Trophoblast cell (in vitro differentiated cells and primary cell): ENCODE data around the gene UGT1A10.

Experiments used
- DNase-seq, 2 donors: peaks; one replicate each; pipeline ENCODE4 v3.0.0-alpha.2; 2016
- H2AFZ ChIP-seq: 2 replicates; pipeline ENCODE4 v1.6.1; 2013; ENCODE audit warnings: low read length, moderate library complexity, mild to moderate bottlenecking; ENCODE audit not compliant: insufficient read depth, poor library complexity
- H2AK5ac ChIP-seq: 2 replicates; pipeline ENCODE4 v1.6.1; 2013; ENCODE audit warnings: mild to moderate bottlenecking, low read length
- H2BK120ac ChIP-seq: 2 replicates; pipeline ENCODE4 v1.6.1; 2013; ENCODE audit warnings: low read length, mild to moderate bottlenecking, moderate library complexity; ENCODE audit not compliant: insufficient read depth, poor library complexity
- H2BK12ac ChIP-seq: 2 replicates; pipeline ENCODE4 v1.6.1; 2013; ENCODE audit warnings: mild to moderate bottlenecking, low read length, moderate library complexity
- H2BK5ac ChIP-seq: 2 replicates; pipeline ENCODE4 v1.6.1; 2013; ENCODE audit warnings: low read length, low read depth, moderate library complexity, mild to moderate bottlenecking; ENCODE audit not compliant: poor library complexity
- H3K14ac ChIP-seq: 2 replicates; pipeline ENCODE4 v1.6.1; 2013; ENCODE audit warnings: mild to moderate bottlenecking, low read length
- H3K18ac ChIP-seq: 2 replicates; pipeline ENCODE4 v1.6.1; 2013; ENCODE audit warnings: mild to moderate bottlenecking, low read length
- H3K23ac ChIP-seq: 2 replicates; pipeline ENCODE4 v1.6.1; 2013; ENCODE audit warnings: low read length
- H3K27ac ChIP-seq: 2 replicates; pipeline ENCODE4 v1.5.1; 2013; ENCODE audit warnings: low read depth, mild to moderate bottlenecking, inconsistent platforms, low read length, moderate library complexity
- H3K27me3 ChIP-seq: 2 replicates; pipeline ENCODE4 v1.6.1; 2013; ENCODE audit warnings: inconsistent platforms, mild to moderate bottlenecking, low read length, moderate library complexity; ENCODE audit not compliant: insufficient read depth
- H3K36me3 ChIP-seq, 2 experiments: 1 replicate in 1 of 2; 2 replicates in 1 of 2; pipeline ENCODE4 v1.6.1; 2013; ENCODE audit warnings: low read length in 2 of 2, mild to moderate bottlenecking in 2 of 2, moderate library complexity in 1 of 2; ENCODE audit not compliant: insufficient read depth in 2 of 2, control insufficient read depth in 1 of 2
- H3K4ac ChIP-seq: 2 replicates; pipeline ENCODE4 v1.6.1; 2013; ENCODE audit warnings: low read depth, mild to moderate bottlenecking, low read length, moderate library complexity
- H3K4me1 ChIP-seq, 2 experiments: 1 replicate in 1 of 2; 2 replicates in 1 of 2; pipeline ENCODE4 v1.6.1; 2013; ENCODE audit warnings: low read length in 2 of 2, mild to moderate bottlenecking in 2 of 2, moderate library complexity in 1 of 2; ENCODE audit not compliant: insufficient read depth in 2 of 2, control insufficient read depth in 1 of 2
- H3K4me2 ChIP-seq: 2 replicates; pipeline ENCODE4 v1.6.1; 2013; ENCODE audit warnings: inconsistent platforms, mild to moderate bottlenecking, low read length, moderate library complexity
- H3K4me3 ChIP-seq: 2 replicates; pipeline ENCODE4 v1.5.1; 2013; ENCODE audit warnings: mild to moderate bottlenecking, low read depth, low read length, inconsistent platforms
- H3K79me1 ChIP-seq: one replicate; pipeline ENCODE4 v1.6.1; 2013; ENCODE audit warnings: low read length
- H3K79me2 ChIP-seq: 2 replicates; pipeline ENCODE4 v1.6.1; 2013; ENCODE audit warnings: low read length, mild to moderate bottlenecking; ENCODE audit not compliant: control insufficient read depth, insufficient read depth, poor library complexity
- H3K9ac ChIP-seq: 2 replicates; pipeline ENCODE4 v1.6.1; 2013; ENCODE audit warnings: mild to moderate bottlenecking, low read length
- H3K9me3 ChIP-seq: 2 replicates; pipeline ENCODE4 v1.6.1; 2013; ENCODE audit warnings: low read depth, mild to moderate bottlenecking, control low read depth, inconsistent platforms, low read length; ENCODE audit not compliant: insufficient read depth
- H4K12ac ChIP-seq: 2 replicates; pipeline ENCODE4 v1.6.1; 2013; ENCODE audit warnings: low read depth, mild to moderate bottlenecking, low read length, moderate library complexity
- H4K8ac ChIP-seq: 2 replicates; pipeline ENCODE4 v1.6.1; 2013; ENCODE audit warnings: low read depth, mild to moderate bottlenecking, low read length, moderate library complexity
- H4K91ac ChIP-seq: one replicate; pipeline ENCODE4 v1.6.1; 2013; ENCODE audit warnings: low read depth, mild to moderate bottlenecking, low read length, moderate library complexity
- WGBS: extraction: QIAGEN DNeasy Blood & Tissue Kit; methylation state at CpG from one replicate; pipeline ENCODE4 v1.1.7; 2013; ENCODE audit warnings: missing lambda C conversion rate; ENCODE audit not compliant: insufficient read length, insufficient coverage; ENCODE audit errors: extremely low coverage; 5-methylcytosine and 5-hydroxymethylcytosine counted together

UGT1A10 gene

DNA sequence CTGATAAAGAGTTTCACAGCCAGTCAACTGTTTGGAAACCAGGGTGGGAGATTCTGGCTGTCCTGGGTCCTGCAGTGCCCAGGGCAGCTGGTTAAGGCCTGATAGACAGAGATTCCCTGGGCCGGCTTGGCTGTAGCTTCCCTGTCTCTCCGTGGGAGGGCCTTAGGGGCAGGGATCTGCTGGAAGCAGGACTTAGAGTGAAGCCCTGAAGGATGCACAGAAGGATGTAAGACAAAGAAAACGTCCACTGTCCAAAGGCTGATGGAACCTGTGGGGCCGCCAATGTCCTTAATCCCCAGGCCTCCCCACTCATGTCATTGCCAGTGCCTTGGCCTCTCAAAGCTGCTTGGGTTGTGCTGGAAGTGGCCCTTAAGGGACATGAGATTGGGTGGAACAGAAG lies 174.8 kb downstream of the UGT1A10 start:
- WGBS = no CpG with 5 or more reads among the region's 4 CpGs
- H3K23ac ChIP-seq = no peak overlapping the region
- H3K18ac ChIP-seq = no peak overlapping the region
- no peak for DNase-seq
- no peak overlapping the region for H4K91ac ChIP-seq
- H3K9me3 ChIP-seq = peaks cover 12% of the 10 kb centered on the region
- no peaks in the 10 kb centered on the region for H3K4me1 ChIP-seq
- no peak overlapping the region for H4K8ac ChIP-seq
- no peak overlapping the region for H2BK120ac ChIP-seq
- no peak overlapping the region for H3K4me2 ChIP-seq
- no peak overlapping the region for H3K4ac ChIP-seq
- H2BK5ac ChIP-seq = no peak overlapping the region
- no peak overlapping the region for H2AK5ac ChIP-seq
- no peak overlapping the region for H3K9ac ChIP-seq
- no peaks in the 10 kb centered on the region for H3K27me3 ChIP-seq
- H3K14ac ChIP-seq = no peak overlapping the region
- no peak overlapping the region for H2AFZ ChIP-seq
- no peak overlapping the region for H3K27ac ChIP-seq
- H3K79me2 ChIP-seq = no peaks in the 10 kb centered on the region
- H4K12ac ChIP-seq = no peak overlapping the region
- no peaks in the 10 kb centered on the region for H3K36me3 ChIP-seq
- H2BK12ac ChIP-seq = no peak overlapping the region
- H3K79me1 ChIP-seq = no peaks in the 10 kb centered on the region
- H3K4me3 ChIP-seq = no peak overlapping the region

DNA sequence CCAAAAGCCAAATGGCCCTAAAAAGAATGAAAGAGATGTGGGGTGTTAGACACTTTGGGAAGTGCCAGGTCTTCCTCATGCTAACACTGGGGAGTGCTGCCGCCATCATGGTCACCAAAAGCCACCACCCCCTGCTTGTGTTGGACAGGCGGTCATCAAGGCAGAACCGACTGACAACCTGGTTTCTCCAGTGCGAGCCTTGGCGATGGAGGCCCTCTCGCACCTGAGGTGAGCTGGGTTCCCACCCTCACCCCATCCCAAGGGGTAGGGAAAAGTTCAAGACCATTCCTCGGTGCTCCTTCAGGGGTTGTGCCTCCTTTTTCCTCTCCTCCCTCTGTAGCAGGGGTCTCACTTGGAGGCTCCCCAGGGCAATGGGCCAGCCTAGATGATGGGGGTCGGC lies 175.5 kb downstream of the UGT1A10 start:
- Histone ChIP-seq H3K27me3 (no peaks in the 10 kb centered on the region), H3K79me1 (no peaks in the 10 kb centered on the region), H2BK5ac (no peak overlapping the region), H4K91ac (no peak overlapping the region), H3K9ac (no peak overlapping the region), H2AK5ac (no peak overlapping the region), H2AFZ (no peak overlapping the region), H3K9me3 (peaks cover 14% of the 10 kb centered on the region), H4K8ac (no peak overlapping the region), H3K79me2 (no peaks in the 10 kb centered on the region), H3K18ac (no peak overlapping the region), H2BK12ac (no peak overlapping the region), H3K4ac (no peak overlapping the region), H3K27ac (no peak overlapping the region), H4K12ac (no peak overlapping the region), H3K23ac (no peak overlapping the region), H3K14ac (no peak overlapping the region), H3K4me2 (no peak overlapping the region), H3K36me3 (no peaks in the 10 kb centered on the region), H2BK120ac (no peak overlapping the region), H3K4me1 (no peaks in the 10 kb centered on the region), H3K4me3 (no peak overlapping the region)
- no CpG with 5 or more reads among the region's 8 CpGs for WGBS
- no peak for DNase-seq

DNA sequence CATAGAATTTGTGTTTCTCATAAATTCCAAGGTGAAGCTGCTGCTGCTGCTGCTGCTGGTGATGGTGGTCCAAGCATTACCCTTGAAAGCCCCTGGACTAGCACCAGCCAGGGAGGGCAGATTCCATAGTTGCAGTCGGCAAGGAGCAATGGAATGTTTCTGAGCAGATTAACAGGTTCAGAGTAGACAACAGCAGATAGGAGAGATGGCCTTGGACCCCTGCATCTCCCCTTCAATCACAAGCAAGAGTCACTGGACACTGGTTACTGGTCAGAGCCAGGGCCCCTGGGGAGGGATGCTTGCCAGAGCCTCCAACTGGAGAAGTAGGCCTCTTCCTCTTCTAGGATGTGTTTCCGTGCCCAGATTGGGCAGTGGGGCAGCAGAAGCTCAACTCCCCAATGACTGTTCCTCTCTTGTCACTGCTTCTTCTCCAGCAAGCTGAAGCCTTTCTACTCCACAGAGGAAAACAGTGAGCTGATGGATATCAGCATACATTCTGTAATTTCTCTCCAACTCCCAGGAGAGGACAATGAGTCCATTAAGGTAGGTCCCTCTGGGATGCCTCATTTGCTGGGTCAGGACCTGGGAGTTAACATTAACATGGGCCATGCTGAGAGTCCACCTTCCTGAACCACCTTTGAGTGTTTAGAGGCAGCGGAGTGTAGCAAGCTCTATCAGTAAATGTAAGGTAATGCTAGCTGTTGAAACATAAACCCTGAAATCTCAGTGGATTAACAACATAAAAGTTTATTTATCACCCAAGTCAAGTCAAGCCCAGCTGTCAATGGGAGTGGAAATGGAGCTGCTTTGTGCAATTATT lies 177.2 kb downstream of the UGT1A10 start:
- DNase-seq = no peak
- H3K4ac ChIP-seq = no peak overlapping the region
- no peaks in the 10 kb centered on the region for H3K79me2 ChIP-seq
- no peak overlapping the region for H3K9ac ChIP-seq
- no peak overlapping the region for H3K18ac ChIP-seq
- no peak overlapping the region for H2BK12ac ChIP-seq
- H3K36me3 ChIP-seq = no peaks in the 10 kb centered on the region
- WGBS = no CpG with 5 or more reads among the region's 3 CpGs
- no peak overlapping the region for H3K14ac ChIP-seq
- H3K27ac ChIP-seq = no peak overlapping the region
- no peak overlapping the region for H3K4me2 ChIP-seq
- H3K9me3 ChIP-seq = peaks cover 10% of the 10 kb centered on the region
- no peak overlapping the region for H3K23ac ChIP-seq
- H2BK5ac ChIP-seq = no peak overlapping the region
- H2AK5ac ChIP-seq = no peak overlapping the region
- H3K4me1 ChIP-seq = no peaks in the 10 kb centered on the region
- no peak overlapping the region for H4K91ac ChIP-seq
- no peak overlapping the region for H3K4me3 ChIP-seq
- no peaks in the 10 kb centered on the region for H3K27me3 ChIP-seq
- H3K79me1 ChIP-seq = no peaks in the 10 kb centered on the region
- H4K12ac ChIP-seq = no peak overlapping the region
- H2AFZ ChIP-seq = no peak overlapping the region
- no peak overlapping the region for H4K8ac ChIP-seq
- no peak overlapping the region for H2BK120ac ChIP-seq

DNA sequence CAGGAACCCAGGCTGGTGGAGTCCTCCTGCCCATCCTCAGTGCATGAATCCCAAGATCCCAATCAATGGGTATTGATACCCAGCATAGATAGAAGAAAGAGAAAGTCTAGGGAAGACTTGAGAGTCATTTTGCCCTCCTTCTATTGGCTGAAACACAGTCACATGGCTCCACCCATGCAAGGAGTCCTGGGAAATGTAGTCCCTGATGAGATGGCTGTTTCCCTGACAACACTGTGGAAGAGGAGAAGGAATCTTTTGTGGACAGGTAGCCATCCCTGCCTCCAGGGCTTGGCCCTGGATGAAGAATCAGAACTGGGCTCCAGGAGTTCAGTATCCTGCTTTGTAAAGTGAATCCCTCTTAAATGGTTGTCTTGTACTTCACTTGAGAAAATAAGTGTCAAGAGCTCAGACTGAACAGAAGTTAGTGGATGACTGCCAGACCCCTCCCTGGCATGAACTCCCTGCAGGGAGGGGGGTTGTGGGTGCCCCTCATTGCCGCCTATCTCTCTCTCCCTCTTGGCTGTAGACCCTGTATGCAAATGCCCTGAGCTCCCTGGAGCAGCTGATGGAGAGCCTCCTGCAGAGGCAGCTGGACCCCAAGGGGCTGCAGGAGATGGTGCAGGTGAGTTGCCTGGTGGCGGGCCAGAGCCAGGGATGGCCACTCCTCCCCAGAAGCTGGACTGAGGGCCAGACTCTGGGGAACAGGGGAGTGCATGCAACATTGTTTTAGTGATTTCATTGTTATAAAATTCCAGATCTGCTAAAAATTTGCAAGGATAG lies 178.0 kb downstream of the UGT1A10 start:
- Histone ChIP-seq H2BK5ac (no peak overlapping the region), H3K4me2 (no peak overlapping the region), H3K18ac (no peak overlapping the region), H2BK120ac (no peak overlapping the region), H3K4ac (no peak overlapping the region), H3K36me3 (no peaks in the 10 kb centered on the region), H4K8ac (no peak overlapping the region), H3K9ac (no peak overlapping the region), H2BK12ac (no peak overlapping the region), H3K4me3 (no peak overlapping the region), H3K23ac (no peak overlapping the region), H3K27me3 (no peaks in the 10 kb centered on the region), H3K79me2 (no peaks in the 10 kb centered on the region), H3K27ac (no peak overlapping the region), H3K14ac (no peak overlapping the region), H3K79me1 (no peaks in the 10 kb centered on the region), H2AK5ac (no peak overlapping the region), H3K9me3 (peaks cover 7% of the 10 kb centered on the region), H3K4me1 (no peaks in the 10 kb centered on the region), H4K12ac (no peak overlapping the region), H4K91ac (no peak overlapping the region), H2AFZ (no peak overlapping the region)
- peak in 1 of 2 donors; percentile 3 for DNase-seq
- no CpG with 5 or more reads among the region's 2 CpGs for WGBS
